ENCODE data around the gene MEP1B. TPM values are rescaled to one million over a fixed set of nuclear protein-coding genes. Genes with fewer than 3 reads are reported as not detected.

MEP1B gene
- total and polyA plus RNA-seq, 2 experiments from 2014 or later, result not detected

GRCh38 chr18:32208577-32208976 is 18.7 kb downstream of the MEP1B start (continued):
- TF ChIP-seq ZNF331 (CRISPR knock-in tag; IDR thresholded peaks at IDR 0.05; ENCODE audit: low read depth) (no peak), JUNB (IDR thresholded peaks at IDR 0.05; ENCODE audit: unreplicated experiment) (no peak), CTCF (conservative IDR thresholded peaks at IDR 0.05; ENCODE audit: low read depth in 2 of 2) (no peak), NANOG (IDR thresholded peaks at IDR 0.05; ENCODE audit: borderline replicate concordance) (no peak), REST (IDR thresholded peaks at IDR 0.05; ENCODE audit: unreplicated experiment) (no peak), ZNF114 (CRISPR knock-in tag; IDR thresholded peaks at IDR 0.05) (no peak), ETS1 (IDR thresholded peaks at IDR 0.05) (no peak), EZH2phosphoT487 (IDR thresholded peaks at IDR 0.05; ENCODE audit: unreplicated experiment) (no peak), STAT1 (IDR thresholded peaks at IDR 0.05; ENCODE audit: unreplicated experiment) (no peak)

GRCh38 chr18:32209685-32210445 is 20.0 kb downstream of the MEP1B start:
- Mint-ChIP-seq H3K9me3 (no peaks in the 10 kb centered on the region), H3K4me3 (no peak overlapping the region), H3K4me1 (no peaks in the 10 kb centered on the region), H3K36me3 (ENCODE audit: low read depth) (no peaks in the 10 kb centered on the region), H3K27me3 (ENCODE audit: insufficient read depth, low read depth, poor library complexity) (peaks cover 2% of the 10 kb centered on the region), H3K27ac (no peak overlapping the region)
- Histone ChIP-seq H3K79me2 (replicated peaks; ENCODE audit: insufficient read depth) (no peaks in the 10 kb centered on the region), H3F3A (replicated peaks; ENCODE audit: low read depth) (no peaks in the 10 kb centered on the region), H3K27me3 (ENCODE audit: insufficient read depth) (no peaks in the 10 kb centered on the region), H3K4me2 (no peak overlapping the region), H4K20me1 (replicated peaks; ENCODE audit: insufficient read depth) (no peaks in the 10 kb centered on the region), H3K36me3 (ENCODE audit: insufficient read depth) (no peaks in the 10 kb centered on the region), H3K9me2 (ENCODE audit: insufficient read depth) (no peaks in the 10 kb centered on the region), H3K27ac (ENCODE audit: low read depth) (no peak overlapping the region), H3K4me3 (no peak overlapping the region), H3K4me1 (ENCODE audit: insufficient read depth) (no peaks in the 10 kb centered on the region), H2AFZ (no peak overlapping the region)
- DNase-seq (ENCODE audit: low spot score) (no peak), ATAC-seq (no peak)
- no peak for TF ChIP-seq ETS1 (IDR thresholded peaks at IDR 0.05)
- TF ChIP-seq POLR2AphosphoS5 (IDR thresholded peaks at IDR 0.05; ENCODE audit: low read depth), result no peak
- TF ChIP-seq EZH2 (IDR thresholded peaks at IDR 0.05; ENCODE audit: low read depth, unreplicated experiment), result no peak
- TF ChIP-seq REST (IDR thresholded peaks at IDR 0.05; ENCODE audit: unreplicated experiment), result no peak
- no peak for TF ChIP-seq STAT1 (IDR thresholded peaks at IDR 0.05; ENCODE audit: unreplicated experiment)
- TF ChIP-seq CTCF (conservative IDR thresholded peaks at IDR 0.05; ENCODE audit: low read depth in 2 of 2), result no peak

Data from GM23338 (cell line).